ENCODE data around the gene ANKRD33B.
"Not testable (repeated sequence)": the region's sequence is repeated elsewhere in the genome, so short reads cannot be mapped to it uniquely, and the experiment has no call there.

Gene ANKRD33B

GRCh38 chr5:10595293-10595671 lies 31.4 kb downstream of the ANKRD33B start:
- DNase-seq, result peak; percentile 62 to 83

GRCh38 chr5:10595672-10596309 lies 31.9 kb downstream of the ANKRD33B start:
- peak; percentile 33 to 65 for DNase-seq

GRCh38 chr5:10596310-10596703 lies 32.4 kb downstream of the ANKRD33B start:
- DNase-seq, result no peak

DNA sequence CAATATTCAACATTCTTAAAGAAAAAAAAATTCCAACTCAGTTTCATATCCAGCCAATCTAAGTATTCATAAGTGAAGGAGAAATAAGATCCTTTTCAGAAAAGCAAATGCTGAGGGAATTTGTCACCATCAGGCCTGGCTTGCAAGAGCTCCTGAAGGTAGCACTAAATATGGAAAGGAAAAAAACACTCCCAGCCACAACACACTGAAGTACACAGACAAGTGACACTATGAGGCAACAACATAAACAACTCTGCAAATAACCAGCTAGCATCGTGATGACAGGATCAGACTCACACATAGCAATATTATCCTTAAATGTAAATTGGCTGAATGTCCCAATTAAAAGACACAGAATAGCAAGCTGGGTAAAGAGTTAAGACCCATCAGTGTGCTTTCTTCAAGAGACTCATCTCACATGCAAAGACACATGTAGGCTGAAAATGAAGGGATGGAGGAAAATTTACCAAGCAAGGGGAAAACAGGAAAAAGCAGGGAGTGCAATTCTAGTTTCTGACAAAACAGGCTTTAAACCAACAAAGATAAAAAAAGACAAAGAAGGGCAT lies 33.1 kb downstream of the ANKRD33B start:
- DNase-seq, result no peak

DNA sequence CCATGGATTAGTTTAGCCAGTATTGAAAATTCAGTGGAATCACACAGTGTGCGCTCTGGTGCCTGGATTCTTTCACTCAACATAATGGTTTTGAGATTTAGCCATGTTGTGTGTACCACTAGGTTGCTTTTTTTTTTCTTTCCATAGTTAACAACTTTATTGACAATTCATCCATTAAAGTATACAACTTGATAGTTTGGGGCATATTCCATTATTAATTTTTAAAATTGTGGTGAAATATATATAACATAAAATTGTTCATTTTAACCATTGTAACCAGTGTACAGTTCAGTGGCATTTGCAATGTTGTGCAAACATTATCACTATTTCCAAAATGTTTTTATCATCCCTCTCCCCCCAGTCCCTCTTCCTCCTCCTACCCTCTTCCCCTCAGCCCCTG lies 35.2 kb downstream of the ANKRD33B start:
- DNase-seq, result no peak

DNA sequence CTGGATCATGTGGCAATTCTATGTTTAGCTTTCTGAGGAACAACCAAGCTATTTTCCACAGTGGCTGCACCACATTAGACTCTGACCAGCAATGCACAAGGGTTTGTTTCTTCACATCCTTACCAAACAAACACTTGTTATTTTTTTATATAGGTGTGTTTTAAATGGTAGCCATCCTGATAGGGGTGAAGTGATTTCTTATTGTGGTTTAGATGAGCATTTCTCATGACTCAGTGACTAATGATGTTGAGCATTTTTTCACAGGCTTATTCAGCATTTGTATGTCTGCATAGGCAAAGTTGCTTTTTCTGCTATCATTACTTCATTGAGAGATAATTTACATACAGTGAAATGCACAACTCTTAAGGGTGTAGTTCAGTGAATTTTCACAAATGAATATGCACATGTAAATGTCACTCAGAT lies 36.0 kb downstream of the ANKRD33B start:
- DNase-seq, result no peak

DNA sequence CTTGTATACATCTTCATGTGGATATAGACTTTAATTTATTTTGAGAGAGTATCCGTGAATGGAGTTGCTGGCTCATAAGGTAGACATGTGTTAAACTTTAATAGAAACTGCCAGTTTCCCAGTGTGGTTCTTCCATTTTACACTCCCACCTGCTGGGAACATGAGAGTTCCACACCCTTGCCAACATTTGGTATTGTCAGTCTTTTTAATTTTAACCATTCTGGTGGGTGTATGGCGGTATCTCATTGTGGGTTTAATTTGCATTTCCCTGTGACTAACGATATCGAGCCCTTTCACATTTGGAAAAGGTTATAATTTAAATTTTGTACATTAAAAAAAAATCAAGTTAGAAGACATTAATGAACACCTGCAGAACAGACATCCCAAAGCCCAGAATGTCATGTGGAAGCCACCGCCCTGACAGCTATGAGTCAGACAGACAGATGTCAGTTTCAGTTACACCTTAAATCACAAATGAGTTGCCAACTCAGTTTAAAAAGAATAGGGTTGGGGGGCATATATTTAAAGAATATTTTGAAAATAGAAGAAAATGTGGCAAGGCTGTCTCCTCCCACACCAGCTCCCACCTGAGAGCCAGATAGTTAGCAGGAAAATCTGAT lies 36.9 kb downstream of the ANKRD33B start:
- DNase-seq, result no peak

DNA sequence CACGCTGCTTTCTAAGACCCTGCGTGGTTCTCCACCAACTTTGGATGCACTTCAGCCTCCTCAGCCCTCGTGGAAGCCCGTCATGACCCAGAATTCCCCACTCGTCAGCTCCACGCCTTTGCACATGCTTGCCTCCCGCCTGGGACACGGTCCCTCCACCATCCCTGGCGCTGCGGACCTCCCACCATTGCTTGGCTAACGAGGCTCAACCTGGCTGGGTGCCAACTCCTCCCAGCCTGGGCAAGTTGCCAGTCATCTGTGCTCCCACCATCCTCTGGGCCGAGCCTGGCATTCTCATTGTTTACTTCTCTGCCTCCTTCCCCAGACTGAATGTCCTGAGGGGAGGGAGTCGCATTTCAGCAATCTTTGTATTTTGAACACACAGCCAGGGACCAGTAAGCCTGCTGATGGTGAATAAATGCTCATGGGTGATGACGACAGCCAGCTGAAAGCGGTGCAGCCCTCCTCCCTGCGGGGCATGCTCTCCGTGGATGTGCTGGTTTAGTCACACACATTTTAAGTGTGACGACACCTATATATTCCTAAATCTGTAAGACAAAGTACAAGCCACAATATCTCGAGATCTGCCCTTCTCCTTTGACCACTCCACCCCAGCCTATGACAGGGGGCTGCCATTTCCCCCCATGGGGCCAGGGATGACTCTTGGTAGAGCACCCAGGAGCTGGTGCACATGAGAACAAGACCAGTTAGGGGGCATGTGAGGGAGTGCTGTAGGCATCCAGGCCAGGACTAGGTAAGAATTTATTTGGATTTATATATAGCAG lies 37.6 kb downstream of the ANKRD33B start:
- peak; percentile 92 to 97 for DNase-seq

DNA sequence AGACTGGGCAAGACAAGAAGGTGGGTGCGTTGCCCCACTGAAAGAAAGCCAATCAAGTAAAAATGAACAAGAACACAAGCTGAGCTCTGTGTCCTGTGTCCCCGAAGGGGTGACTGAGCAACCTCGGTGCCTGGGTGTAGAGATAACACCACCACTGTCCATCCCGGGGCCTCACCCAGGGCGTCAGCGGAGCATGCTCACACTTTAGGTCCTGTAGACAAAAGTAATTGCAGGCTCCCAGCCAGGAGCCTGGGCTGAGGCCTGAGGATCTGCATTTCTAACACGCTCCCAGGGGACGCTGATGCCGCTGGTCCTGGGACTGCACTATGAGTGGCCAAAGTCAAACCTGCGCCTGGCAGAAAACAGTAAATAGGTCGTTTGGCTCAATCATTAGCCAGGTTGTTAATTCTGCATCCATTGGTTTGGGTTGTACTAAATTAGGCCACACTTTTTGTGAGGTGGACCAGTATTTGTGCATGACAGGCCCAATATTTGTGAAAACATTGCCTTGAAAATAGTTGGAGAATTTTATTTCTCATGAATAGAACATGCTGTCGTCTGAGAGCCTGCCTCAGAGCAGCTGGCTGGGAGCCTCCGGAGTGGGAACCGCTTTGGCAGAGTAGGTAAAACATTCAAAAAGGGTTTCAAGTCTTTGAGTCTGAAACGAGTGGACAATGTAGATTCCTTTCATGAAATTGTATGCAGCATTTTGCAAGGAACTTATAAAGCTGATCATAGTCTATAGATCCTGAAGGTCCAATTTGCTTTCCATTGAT lies 38.3 kb downstream of the ANKRD33B start:
- no peak for DNase-seq

DNA sequence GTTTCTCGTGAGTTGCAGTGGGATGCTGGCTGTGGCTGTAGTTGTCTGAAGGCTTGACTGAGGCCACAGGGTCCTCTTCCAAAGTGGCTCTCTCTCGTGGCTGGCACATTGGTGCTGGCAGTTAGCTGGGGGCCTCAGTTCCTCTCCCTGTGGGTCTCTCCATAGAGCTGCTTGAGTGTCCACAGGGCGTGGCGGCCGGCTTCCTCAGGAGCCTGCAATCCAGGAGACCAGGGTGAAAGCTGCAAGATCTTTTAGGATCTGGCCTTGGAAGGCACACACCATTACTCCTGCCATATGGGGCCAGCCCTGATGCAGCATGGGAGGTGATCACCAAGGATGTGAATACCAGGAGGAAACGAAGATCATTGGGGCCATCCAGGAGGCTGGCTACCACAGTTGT lies 41.1 kb downstream of the ANKRD33B start:
- no peak for DNase-seq

- not testable (repeated sequence) for DNase-seq
Observed at GRCh38 chr5:10606632-10607022, 42.8 kb downstream of the ANKRD33B start.

DNA sequence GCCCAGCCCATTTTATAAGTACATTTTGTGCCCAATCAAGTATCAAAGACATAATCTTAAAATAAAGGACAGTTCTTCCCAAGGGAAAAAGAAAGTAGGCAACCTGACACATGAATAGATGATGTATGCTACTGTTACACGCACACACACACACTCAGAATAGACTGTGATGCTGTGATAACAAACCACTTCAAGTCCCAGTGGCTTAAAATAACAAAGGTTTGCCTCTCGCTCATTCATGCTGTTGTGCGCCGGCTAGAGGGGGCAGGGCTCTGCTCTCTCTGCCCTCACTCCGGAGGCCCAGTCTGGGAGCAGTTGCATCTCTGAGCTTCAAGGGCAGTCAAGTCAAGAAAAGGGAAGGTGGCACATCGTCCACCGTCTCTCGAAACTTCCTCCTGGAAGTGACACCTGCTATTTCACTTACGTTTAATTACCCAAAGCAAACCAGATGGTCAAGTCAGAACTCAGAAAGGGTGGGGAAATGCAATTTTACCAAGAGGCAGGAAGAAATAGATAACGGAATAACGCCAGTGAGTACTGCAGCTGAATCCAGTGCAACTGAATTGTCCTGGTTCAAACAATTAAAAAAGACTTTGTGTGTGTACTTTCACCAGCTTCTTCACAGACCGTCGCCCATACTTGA lies 43.3 kb downstream of the ANKRD33B start:
- peak; percentile 72 to 88 for DNase-seq

DNA sequence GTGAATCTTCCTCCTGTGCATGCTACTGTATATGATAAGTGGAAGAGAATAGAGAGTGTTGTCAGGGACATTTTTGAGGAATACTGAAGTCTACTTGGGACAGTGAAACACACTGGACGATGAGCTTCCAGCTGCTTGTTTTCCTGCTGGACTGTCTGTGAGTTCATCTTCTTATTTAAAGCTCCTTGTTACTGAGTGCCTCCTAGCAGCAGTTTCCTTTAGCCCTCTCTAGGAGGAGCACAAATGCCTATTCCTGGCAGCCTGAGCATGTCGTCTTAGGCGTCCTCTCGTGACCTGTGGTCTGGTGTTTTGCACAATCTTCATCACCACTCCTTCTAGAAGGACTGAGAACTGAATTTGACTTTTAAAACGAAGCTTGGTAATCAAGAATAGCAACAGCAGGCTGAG lies 43.8 kb downstream of the ANKRD33B start:
- peak; percentile 26 to 78 for DNase-seq

DNA sequence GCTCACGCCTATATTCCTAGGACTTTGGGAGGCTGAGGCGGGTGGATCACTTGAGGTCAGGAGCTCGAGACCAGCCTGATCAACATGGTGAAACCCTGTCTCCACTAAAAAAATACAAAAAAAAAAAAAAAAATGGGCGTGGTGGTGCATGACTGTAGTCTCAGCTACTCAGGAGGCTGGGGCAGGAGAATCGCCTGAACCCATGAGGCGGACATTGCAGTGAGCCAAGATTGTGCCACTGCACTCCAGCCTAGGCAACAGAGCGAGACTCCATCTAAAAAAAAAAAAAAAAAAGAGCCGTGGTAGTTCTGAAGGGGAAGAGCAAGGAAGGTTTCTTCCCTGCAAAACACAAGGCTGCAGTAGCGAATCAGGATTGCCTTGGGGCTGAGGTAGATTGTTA lies 44.2 kb downstream of the ANKRD33B start:
- DNase-seq, result not testable (repeated sequence)

DNA sequence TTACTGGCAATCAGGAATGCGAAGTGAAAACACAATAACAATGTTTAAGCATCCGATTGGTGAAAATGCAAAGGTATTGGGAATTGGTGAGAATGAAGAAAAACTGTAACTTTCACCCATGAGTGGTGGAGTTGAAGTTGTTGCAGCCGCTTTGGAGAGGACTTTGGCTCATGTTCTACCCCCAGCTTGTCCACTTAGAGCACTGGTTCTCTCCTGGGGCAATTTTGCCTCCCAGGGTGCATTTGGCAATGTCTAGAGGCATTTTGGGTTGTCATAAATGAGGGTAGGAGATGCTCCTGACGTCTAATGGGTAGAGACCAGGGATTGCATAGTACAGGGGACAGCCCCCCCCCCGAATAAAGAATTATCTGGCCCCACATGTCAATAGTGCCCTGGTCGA lies 46.2 kb downstream of the ANKRD33B start:
- no peak for DNase-seq

- no peak for DNase-seq
Observed at GRCh38 chr5:10611290-10611689, 47.4 kb downstream of the ANKRD33B start.

- DNase-seq, result no peak
Observed at GRCh38 chr5:10612251-10612650, 48.4 kb downstream of the ANKRD33B start.

DNA sequence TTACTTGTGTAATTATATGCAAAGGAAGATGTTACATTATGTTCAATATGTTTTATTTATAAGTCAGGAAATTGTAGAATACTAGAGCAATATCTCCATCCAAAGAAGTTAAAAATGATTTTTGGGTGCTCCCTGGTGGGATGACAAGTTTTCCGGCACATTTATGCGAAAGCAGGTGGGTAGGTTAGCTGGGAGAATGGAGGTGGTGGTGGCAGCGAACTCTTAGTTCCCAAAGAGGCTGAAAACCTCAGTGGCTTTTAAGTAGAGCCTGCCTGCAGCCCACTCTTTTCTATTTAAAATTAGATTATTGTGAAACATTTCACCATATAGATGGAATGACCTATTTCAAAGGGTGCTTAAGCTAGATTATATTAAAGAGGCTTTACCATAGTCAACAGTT lies 51.8 kb downstream of the ANKRD33B start:
- no peak for DNase-seq

- no peak for DNase-seq
Observed at GRCh38 chr5:10617103-10617502, 53.2 kb downstream of the ANKRD33B start.

DNA sequence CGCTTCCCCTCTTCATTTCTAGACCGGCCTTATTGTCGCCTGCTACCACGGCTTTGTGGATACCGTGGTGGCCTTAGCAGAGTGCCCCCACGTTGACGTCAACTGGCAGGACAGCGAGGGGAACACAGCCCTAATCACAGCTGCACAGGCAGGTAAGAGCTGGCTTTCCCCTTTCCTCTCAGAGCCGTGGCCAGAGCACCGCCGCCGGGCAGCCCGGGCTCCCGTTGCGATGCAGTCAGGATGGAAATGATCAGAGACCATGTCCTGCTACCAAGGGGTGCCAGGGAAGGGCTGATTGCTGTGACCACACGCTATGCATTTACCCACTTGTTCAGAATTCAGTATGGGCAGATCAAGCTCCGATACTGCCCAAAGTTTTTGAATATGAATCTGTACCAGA lies 54.4 kb downstream of the ANKRD33B start:
- DNase-seq, result no peak

GRCh38 chr5:10619649-10620048 lies 55.8 kb downstream of the ANKRD33B start:
- no peak for DNase-seq

GRCh38 chr5:10620346-10620745 lies 56.5 kb downstream of the ANKRD33B start:
- no peak for DNase-seq

- no peak for DNase-seq
Observed at GRCh38 chr5:10621832-10622231, 58.0 kb downstream of the ANKRD33B start.
